Measurements from ENCODE around the gene CCM2.

DNA sequence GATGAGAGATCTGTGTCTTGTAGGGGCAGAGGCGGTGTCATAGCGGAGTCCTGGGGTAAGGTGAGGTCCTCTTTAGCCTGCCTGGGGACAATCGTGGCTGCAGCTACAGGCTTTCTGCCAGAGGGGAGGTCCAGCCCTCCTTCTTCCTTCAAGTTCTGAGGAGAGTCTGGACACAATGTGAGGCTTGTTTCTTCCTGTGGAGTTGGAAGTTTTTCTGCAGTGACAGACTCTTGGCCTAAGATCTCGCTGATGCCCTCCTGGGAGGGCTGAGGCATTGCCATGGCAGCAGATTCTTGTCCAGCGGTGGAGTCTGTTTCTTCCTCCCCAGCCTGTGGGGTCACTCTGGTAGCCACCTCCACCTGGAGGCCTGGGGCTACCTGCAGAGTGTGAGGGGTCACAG is 84.3 kb downstream of the CCM2 start:
- TF ChIP-seq SIN3A (IDR thresholded peaks at IDR 0.05; ENCODE audit: borderline replicate concordance, insufficient read depth, low read length), result no peak
- no peak for TF ChIP-seq FOXP2 (optimal IDR thresholded peaks at IDR 0.05; ENCODE audit: borderline replicate concordance, extremely low read depth, extremely low read length, insufficient read depth)

All from PFSK-1 (cell line).